ENCODE results near the gene CANT1. TPM values are rescaled to one million over a fixed set of nuclear protein-coding genes. Genes with fewer than 3 reads are reported as not detected.
"Not testable (repeated sequence)": the region's sequence is repeated elsewhere in the genome, so short reads cannot be mapped to it uniquely, and the experiment has no call there.

CANT1 gene
- polyA plus RNA-seq, 1 donor: 52.1 TPM

GRCh38 chr17:78965491-78965924 lies 44.1 kb downstream of the CANT1 start:
- peaks cover 37% of the 10 kb centered on the region for H3K36me3 ChIP-seq (ENCODE audit: control insufficient read depth, insufficient read depth, low read length)

GRCh38 chr17:78963378-78963777 lies 46.2 kb downstream of the CANT1 start:
- peaks cover 33% of the 10 kb centered on the region for H3K4me1 ChIP-seq (ENCODE audit: control insufficient read depth, insufficient read depth, low read length)
- no peak overlapping the region for H3K4me3 ChIP-seq (ENCODE audit: low read length)
- no peak for DNase-seq
- no peaks in the 10 kb centered on the region for H3K27me3 ChIP-seq (ENCODE audit: control insufficient read depth, insufficient read depth, low read length)
- H3K36me3 ChIP-seq (ENCODE audit: control insufficient read depth, insufficient read depth, low read length): peaks cover 18% of the 10 kb centered on the region
- peak overlapping the region; percentile 88 for H3K27ac ChIP-seq (ENCODE audit: low read length)
- H3K9me3 ChIP-seq (ENCODE audit: control insufficient read depth, low read depth, low read length): no peaks in the 10 kb centered on the region
- 100% methylated on average over 1 of the region's 6 CpGs for WGBS (ENCODE audit: insufficient coverage, low lambda C conversion rate)

More at GRCh38 chr17:78965491-78965924, 44.1 kb downstream of the CANT1 start:
- no peak overlapping the region for H3K27ac ChIP-seq (ENCODE audit: low read length)
- H3K27me3 ChIP-seq (ENCODE audit: control insufficient read depth, insufficient read depth, low read length): no peaks in the 10 kb centered on the region
- H3K4me3 ChIP-seq (ENCODE audit: low read length): no peak overlapping the region
- peaks cover 23% of the 10 kb centered on the region for H3K4me1 ChIP-seq (ENCODE audit: control insufficient read depth, insufficient read depth, low read length)
- DNase-seq: no peak
- WGBS (ENCODE audit: insufficient coverage, low lambda C conversion rate): no CpG with 5 or more reads among the region's 8 CpGs
- no peaks in the 10 kb centered on the region for H3K9me3 ChIP-seq (ENCODE audit: control insufficient read depth, low read depth, low read length)

DNA sequence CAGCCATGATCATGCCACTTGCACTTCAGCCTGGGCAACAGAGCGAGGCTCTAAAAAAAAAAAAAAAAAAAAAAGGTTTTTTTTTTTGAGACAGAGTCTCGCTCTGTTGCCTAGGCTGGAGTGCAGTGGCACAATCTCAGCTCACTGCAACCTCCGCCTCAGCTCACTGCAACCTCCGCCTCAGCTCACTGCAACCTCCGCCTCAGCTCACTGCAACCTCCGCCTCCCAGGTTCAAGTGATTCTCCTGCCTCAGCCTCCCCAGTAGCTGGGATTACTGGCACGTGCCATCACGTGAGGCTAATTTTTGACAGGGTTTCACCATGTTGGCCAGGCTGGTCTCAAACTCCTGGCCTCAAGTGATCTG lies 46.6 kb downstream of the CANT1 start:
- Histone ChIP-seq H3K36me3 (ENCODE audit: control insufficient read depth, insufficient read depth, low read length) (peaks cover 13% of the 10 kb centered on the region), H3K27ac (ENCODE audit: low read length) (peak overlapping the region; percentile 88), H3K4me1 (ENCODE audit: control insufficient read depth, insufficient read depth, low read length) (peaks cover 36% of the 10 kb centered on the region)
- H3K4me3 ChIP-seq (ENCODE audit: low read length); DNase-seq; H3K9me3 ChIP-seq (ENCODE audit: control insufficient read depth, low read depth, low read length); H3K27me3 ChIP-seq (ENCODE audit: control insufficient read depth, insufficient read depth, low read length): not testable (repeated sequence)
- no CpG with 5 or more reads among the region's 8 CpGs for WGBS (ENCODE audit: insufficient coverage, low lambda C conversion rate)

GRCh38 chr17:78962345-78962983 lies 47.1 kb downstream of the CANT1 start:
- Histone ChIP-seq H3K9me3 (ENCODE audit: control insufficient read depth, low read depth, low read length) (no peaks in the 10 kb centered on the region), H3K36me3 (ENCODE audit: control insufficient read depth, insufficient read depth, low read length) (peaks cover 8% of the 10 kb centered on the region), H3K27me3 (ENCODE audit: control insufficient read depth, insufficient read depth, low read length) (no peaks in the 10 kb centered on the region), H3K4me1 (ENCODE audit: control insufficient read depth, insufficient read depth, low read length) (peaks cover 36% of the 10 kb centered on the region), H3K4me3 (ENCODE audit: low read length) (no peak overlapping the region), H3K27ac (ENCODE audit: low read length) (peak overlapping the region; percentile 88)
- DNase-seq: peak; percentile 97 to 99
- no CpG with 5 or more reads among the region's 19 CpGs for WGBS (ENCODE audit: insufficient coverage, low lambda C conversion rate)

- Histone ChIP-seq H3K27ac (ENCODE audit: low read length) (peak overlapping the region; percentile 65), H3K4me3 (ENCODE audit: low read length) (no peak overlapping the region), H3K27me3 (ENCODE audit: control insufficient read depth, insufficient read depth, low read length) (no peaks in the 10 kb centered on the region), H3K9me3 (ENCODE audit: control insufficient read depth, low read depth, low read length) (no peaks in the 10 kb centered on the region), H3K36me3 (ENCODE audit: control insufficient read depth, insufficient read depth, low read length) (peaks cover under 1% of the 10 kb centered on the region), H3K4me1 (ENCODE audit: control insufficient read depth, insufficient read depth, low read length) (peaks cover 36% of the 10 kb centered on the region)
- DNase-seq: no peak
- no CpG with 5 or more reads among the region's 4 CpGs for WGBS (ENCODE audit: insufficient coverage, low lambda C conversion rate)
Observed at GRCh38 chr17:78961571-78961970, 48.0 kb downstream of the CANT1 start.

DNA sequence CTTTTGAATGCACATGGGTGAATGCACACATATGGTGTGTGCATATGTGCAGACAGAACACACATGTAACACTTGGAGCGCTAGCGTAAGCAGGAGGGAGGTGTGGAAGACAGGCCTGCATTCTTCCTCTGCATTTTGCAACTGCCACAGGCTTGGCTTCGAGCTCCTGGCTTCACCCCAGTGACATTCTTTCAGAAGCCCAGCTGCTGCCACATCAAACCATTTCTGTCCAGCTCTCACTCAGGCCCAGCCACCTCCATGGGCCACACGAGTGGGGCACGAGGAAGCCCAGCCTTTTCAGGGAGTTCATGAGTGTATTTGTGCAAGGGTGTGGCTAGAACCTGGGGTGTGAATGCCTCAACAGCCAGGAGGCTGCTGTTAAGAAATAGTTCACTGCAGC lies 48.6 kb downstream of the CANT1 start:
- DNase-seq: peak; percentile 54 to 72
- no CpG with 5 or more reads among the region's 5 CpGs for WGBS (ENCODE audit: insufficient coverage, low lambda C conversion rate)
- H3K27ac ChIP-seq (ENCODE audit: low read length): peak overlapping the region; percentile 73
- H3K36me3 ChIP-seq (ENCODE audit: control insufficient read depth, insufficient read depth, low read length): no peaks in the 10 kb centered on the region
- H3K27me3 ChIP-seq (ENCODE audit: control insufficient read depth, insufficient read depth, low read length): no peaks in the 10 kb centered on the region
- no peaks in the 10 kb centered on the region for H3K9me3 ChIP-seq (ENCODE audit: control insufficient read depth, low read depth, low read length)
- H3K4me3 ChIP-seq (ENCODE audit: low read length): no peak overlapping the region
- H3K4me1 ChIP-seq (ENCODE audit: control insufficient read depth, insufficient read depth, low read length): peaks cover 36% of the 10 kb centered on the region

DNA sequence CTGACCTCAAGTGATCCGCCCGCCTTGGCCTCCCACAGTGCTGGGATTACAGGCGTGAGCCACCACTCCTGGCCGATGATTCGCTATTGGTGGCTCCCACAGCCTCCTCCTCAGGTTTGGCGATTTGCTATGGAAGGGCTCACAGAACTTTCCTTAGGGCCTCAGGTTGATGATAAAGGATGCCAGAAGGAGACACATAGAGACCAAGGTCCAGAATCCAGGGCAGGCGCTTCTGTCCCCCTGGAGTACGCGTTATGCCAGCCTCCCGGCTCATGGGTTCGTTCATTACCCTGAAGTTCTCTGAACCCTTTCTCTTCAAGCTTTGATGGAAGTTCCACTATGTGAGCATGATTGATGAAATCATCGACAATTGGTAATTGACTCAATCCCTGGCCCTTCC lies 49.8 kb downstream of the CANT1 start:
- DNase-seq: peak in 1 of 2 donors; percentile 64
- Histone ChIP-seq H3K27ac (ENCODE audit: low read length) (no peak overlapping the region), H3K4me1 (ENCODE audit: control insufficient read depth, insufficient read depth, low read length) (peaks cover 36% of the 10 kb centered on the region), H3K9me3 (ENCODE audit: control insufficient read depth, low read depth, low read length) (no peaks in the 10 kb centered on the region), H3K27me3 (ENCODE audit: control insufficient read depth, insufficient read depth, low read length) (no peaks in the 10 kb centered on the region), H3K36me3 (ENCODE audit: control insufficient read depth, insufficient read depth, low read length) (no peaks in the 10 kb centered on the region), H3K4me3 (ENCODE audit: low read length) (no peak overlapping the region)
- no CpG with 5 or more reads among the region's 12 CpGs for WGBS (ENCODE audit: insufficient coverage, low lambda C conversion rate)

GRCh38 chr17:78958641-78959127 lies 50.9 kb downstream of the CANT1 start:
- 50% methylated on average over 2 of the region's 7 CpGs for WGBS (ENCODE audit: insufficient coverage, low lambda C conversion rate)
- Histone ChIP-seq H3K27ac (ENCODE audit: low read length) (peak overlapping the region; percentile 63), H3K9me3 (ENCODE audit: control insufficient read depth, low read depth, low read length) (no peaks in the 10 kb centered on the region), H3K27me3 (ENCODE audit: control insufficient read depth, insufficient read depth, low read length) (no peaks in the 10 kb centered on the region), H3K36me3 (ENCODE audit: control insufficient read depth, insufficient read depth, low read length) (no peaks in the 10 kb centered on the region), H3K4me1 (ENCODE audit: control insufficient read depth, insufficient read depth, low read length) (peaks cover 36% of the 10 kb centered on the region), H3K4me3 (ENCODE audit: low read length) (no peak overlapping the region)
- peak; percentile 56 to 71 for DNase-seq

- no peak for DNase-seq
- Histone ChIP-seq H3K4me1 (ENCODE audit: control insufficient read depth, insufficient read depth, low read length) (peaks cover 34% of the 10 kb centered on the region), H3K9me3 (ENCODE audit: control insufficient read depth, low read depth, low read length) (no peaks in the 10 kb centered on the region), H3K4me3 (ENCODE audit: low read length) (no peak overlapping the region), H3K36me3 (ENCODE audit: control insufficient read depth, insufficient read depth, low read length) (no peaks in the 10 kb centered on the region), H3K27me3 (ENCODE audit: control insufficient read depth, insufficient read depth, low read length) (no peaks in the 10 kb centered on the region), H3K27ac (ENCODE audit: low read length) (no peak overlapping the region)
- WGBS (ENCODE audit: insufficient coverage, low lambda C conversion rate): no CpG with 5 or more reads among the region's 12 CpGs
Observed at GRCh38 chr17:78957128-78957527, 52.4 kb downstream of the CANT1 start.

DNA sequence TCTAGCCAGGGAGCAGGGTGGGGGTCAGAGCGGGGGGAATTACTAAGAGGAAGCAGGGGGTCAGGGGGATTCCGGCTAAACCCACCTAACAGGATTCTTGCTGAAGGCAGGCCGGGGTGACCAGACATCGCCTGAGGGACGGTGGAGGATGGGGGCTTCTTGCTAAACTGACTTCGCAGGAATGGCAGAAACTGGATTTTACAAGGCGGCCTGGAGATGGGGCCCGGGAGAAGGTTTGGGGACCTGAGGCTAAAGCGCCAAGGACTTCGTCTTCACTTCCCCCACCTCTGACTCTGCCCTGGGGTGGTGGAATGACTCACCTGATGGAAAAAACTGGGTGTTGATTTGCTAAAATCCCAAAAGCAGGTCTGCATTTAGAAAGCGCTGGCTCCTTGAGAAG lies 53.3 kb downstream of the CANT1 start:
- no peak for DNase-seq
- 96% methylated on average over 4 of the region's 11 CpGs for WGBS (ENCODE audit: insufficient coverage, low lambda C conversion rate)

GRCh38 chr17:78954684-78955083 lies 54.9 kb downstream of the CANT1 start:
- Histone ChIP-seq H3K4me3 (ENCODE audit: low read length) (no peak overlapping the region), H3K27me3 (ENCODE audit: control insufficient read depth, insufficient read depth, low read length) (no peaks in the 10 kb centered on the region), H3K9me3 (ENCODE audit: control insufficient read depth, low read depth, low read length) (peaks cover 6% of the 10 kb centered on the region), H3K36me3 (ENCODE audit: control insufficient read depth, insufficient read depth, low read length) (no peaks in the 10 kb centered on the region), H3K27ac (ENCODE audit: low read length) (no peak overlapping the region), H3K4me1 (ENCODE audit: control insufficient read depth, insufficient read depth, low read length) (peaks cover 28% of the 10 kb centered on the region)
- no CpG with 5 or more reads among the region's 14 CpGs for WGBS (ENCODE audit: insufficient coverage, low lambda C conversion rate)
- DNase-seq: no peak

More for the DNA sequence above, 53.3 kb downstream of the CANT1 start:
- Histone ChIP-seq H3K36me3 (ENCODE audit: control insufficient read depth, insufficient read depth, low read length) (no peaks in the 10 kb centered on the region), H3K27me3 (ENCODE audit: control insufficient read depth, insufficient read depth, low read length) (no peaks in the 10 kb centered on the region), H3K4me1 (ENCODE audit: control insufficient read depth, insufficient read depth, low read length) (peaks cover 32% of the 10 kb centered on the region), H3K27ac (ENCODE audit: low read length) (no peak overlapping the region), H3K9me3 (ENCODE audit: control insufficient read depth, low read depth, low read length) (no peaks in the 10 kb centered on the region), H3K4me3 (ENCODE audit: low read length) (no peak overlapping the region)
